ENCODE measurements around the gene CAPN3. TPM values are rescaled to one million over a fixed set of nuclear protein-coding genes. Genes with fewer than 3 reads are reported as not detected.

Gene CAPN3
- total and polyA plus RNA-seq, 2 experiments from 2014 or later: 0.84 to 1.1 TPM

GRCh38 chr15:42411884-42412283 is 52.6 kb downstream of the CAPN3 start:
- DNase-seq (ENCODE audit: low spot score) (no peak), ATAC-seq (no peak)
- peaks cover 4% of the 10 kb centered on the region for H3K27me3 Mint-ChIP-seq (ENCODE audit: insufficient read depth, low read depth, poor library complexity)
- no peaks in the 10 kb centered on the region for H4K20me1 ChIP-seq (replicated peaks; ENCODE audit: insufficient read depth)
- no peak overlapping the region for H3K27ac ChIP-seq (ENCODE audit: low read depth)
- no peak overlapping the region for H2AFZ ChIP-seq
- H3F3A ChIP-seq (replicated peaks; ENCODE audit: low read depth): no peaks in the 10 kb centered on the region
- peaks cover 10% of the 10 kb centered on the region for H3K36me3 Mint-ChIP-seq (ENCODE audit: low read depth)
- H3K4me2 ChIP-seq: no peak overlapping the region
- no peak overlapping the region for H3K27ac Mint-ChIP-seq
- no peaks in the 10 kb centered on the region for H3K79me2 ChIP-seq (replicated peaks; ENCODE audit: insufficient read depth)
- no peaks in the 10 kb centered on the region for H3K4me1 Mint-ChIP-seq
- no peaks in the 10 kb centered on the region for H3K27me3 ChIP-seq (ENCODE audit: insufficient read depth)
- no peaks in the 10 kb centered on the region for H3K9me2 ChIP-seq (ENCODE audit: insufficient read depth)
- no peak overlapping the region for H3K4me3 ChIP-seq
- no peaks in the 10 kb centered on the region for H3K4me1 ChIP-seq (ENCODE audit: insufficient read depth)
- H3K36me3 ChIP-seq (ENCODE audit: insufficient read depth): no peaks in the 10 kb centered on the region
- TF ChIP-seq ZNF331 (CRISPR knock-in tag; IDR thresholded peaks at IDR 0.05; ENCODE audit: low read depth) (no peak), ZNF462 (CRISPR knock-in tag; IDR thresholded peaks at IDR 0.05) (no peak), EZH2phosphoT487 (IDR thresholded peaks at IDR 0.05; ENCODE audit: unreplicated experiment) (no peak), ETS1 (IDR thresholded peaks at IDR 0.05) (no peak), EZH2 (IDR thresholded peaks at IDR 0.05; ENCODE audit: low read depth, unreplicated experiment) (no peak), NANOG (IDR thresholded peaks at IDR 0.05; ENCODE audit: borderline replicate concordance) (no peak), REST (IDR thresholded peaks at IDR 0.05; ENCODE audit: unreplicated experiment) (no peak), CREB1 (CRISPR knock-in tag; IDR thresholded peaks at IDR 0.05; ENCODE audit: low read depth) (no peak), ZNF114 (CRISPR knock-in tag; IDR thresholded peaks at IDR 0.05) (no peak), CTCF (conservative IDR thresholded peaks at IDR 0.05; ENCODE audit: low read depth in 2 of 2) (no peak), POLR2AphosphoS5 (IDR thresholded peaks at IDR 0.05; ENCODE audit: low read depth) (no peak), STAT1 (IDR thresholded peaks at IDR 0.05; ENCODE audit: unreplicated experiment) (no peak), JUNB (IDR thresholded peaks at IDR 0.05; ENCODE audit: unreplicated experiment) (no peak)
- no peaks in the 10 kb centered on the region for H3K9me3 Mint-ChIP-seq
- H3K4me3 Mint-ChIP-seq: no peak overlapping the region

Data from GM23338 (cell line).